OCI-LY7 (cell line): ENCODE data around the gene CLCN2.

ENCODE experiments used
- EZH2phosphoT487 ChIP-seq: fragments of 200-600 bp; sonication (generic); IDR thresholded peaks from 2 replicates; pipeline ENCODE4 v1.6.1; 2018; ENCODE audit warnings: low read depth, borderline replicate concordance, mild to moderate bottlenecking, mixed run types, antibody characterized with exemption, low read length, moderate library complexity, mixed read lengths
- TF ChIP-seq, protein P1 (sequence below): fragments of 200-600 bp; sonication (generic); conservative IDR thresholded peaks from 2 replicates; pipeline ENCODE4 v1.5.1; 2014; ENCODE audit warnings: mild to moderate bottlenecking, antibody characterized with exemption, low read length, moderate library complexity, mixed read lengths

DNA sequence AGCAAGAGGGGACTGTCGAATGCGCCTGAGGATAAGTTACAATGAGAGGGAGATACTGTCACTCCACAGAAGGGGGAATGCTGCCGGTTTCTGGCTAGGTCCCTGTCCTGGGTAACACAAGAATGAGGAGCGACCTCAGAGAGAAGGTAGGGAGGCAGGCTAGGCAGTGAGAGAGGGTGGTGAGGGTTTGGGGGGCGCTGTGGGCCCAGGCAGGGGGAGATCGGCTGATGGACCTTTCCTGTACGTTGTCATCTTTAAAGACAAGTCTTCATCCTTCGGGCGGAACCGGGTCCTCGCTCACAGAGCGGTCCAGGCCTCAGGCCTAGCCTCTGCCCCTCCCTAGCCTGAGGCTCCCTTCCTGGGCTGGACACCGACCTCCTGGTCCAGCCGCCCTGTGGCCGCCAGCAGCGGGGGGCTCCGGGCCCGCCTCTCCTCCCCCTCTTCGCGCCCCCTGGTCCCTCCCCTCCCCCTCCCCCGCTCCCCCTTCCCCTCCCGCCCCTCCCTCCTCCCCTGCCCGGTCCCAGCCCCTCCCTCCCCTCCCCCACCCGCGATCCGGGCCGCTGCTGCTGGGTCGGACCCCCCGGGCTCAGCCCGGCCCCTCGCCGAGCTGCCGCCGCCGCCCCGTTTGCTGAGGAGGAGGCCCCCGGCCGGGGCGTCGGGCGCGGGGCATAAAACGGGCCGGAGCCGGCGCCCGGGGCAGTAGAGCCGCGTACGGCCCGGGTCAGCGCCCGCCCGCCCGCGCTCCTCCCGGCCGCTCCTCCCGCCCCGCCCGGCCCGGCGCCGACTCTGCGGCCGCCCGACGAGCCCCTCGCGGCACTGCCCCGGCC lies 18.2 kb upstream of the CLCN2 start, which contains the start of gene CHRD:
- TF ChIP-seq, protein P1, sequence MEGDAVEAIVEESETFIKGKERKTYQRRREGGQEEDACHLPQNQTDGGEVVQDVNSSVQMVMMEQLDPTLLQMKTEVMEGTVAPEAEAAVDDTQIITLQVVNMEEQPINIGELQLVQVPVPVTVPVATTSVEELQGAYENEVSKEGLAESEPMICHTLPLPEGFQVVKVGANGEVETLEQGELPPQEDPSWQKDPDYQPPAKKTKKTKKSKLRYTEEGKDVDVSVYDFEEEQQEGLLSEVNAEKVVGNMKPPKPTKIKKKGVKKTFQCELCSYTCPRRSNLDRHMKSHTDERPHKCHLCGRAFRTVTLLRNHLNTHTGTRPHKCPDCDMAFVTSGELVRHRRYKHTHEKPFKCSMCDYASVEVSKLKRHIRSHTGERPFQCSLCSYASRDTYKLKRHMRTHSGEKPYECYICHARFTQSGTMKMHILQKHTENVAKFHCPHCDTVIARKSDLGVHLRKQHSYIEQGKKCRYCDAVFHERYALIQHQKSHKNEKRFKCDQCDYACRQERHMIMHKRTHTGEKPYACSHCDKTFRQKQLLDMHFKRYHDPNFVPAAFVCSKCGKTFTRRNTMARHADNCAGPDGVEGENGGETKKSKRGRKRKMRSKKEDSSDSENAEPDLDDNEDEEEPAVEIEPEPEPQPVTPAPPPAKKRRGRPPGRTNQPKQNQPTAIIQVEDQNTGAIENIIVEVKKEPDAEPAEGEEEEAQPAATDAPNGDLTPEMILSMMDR, result no peak
- TF ChIP-seq EZH2phosphoT487, result no peak
